ENCODE measurements around the gene WNT5B.

- TF ChIP-seq, protein P1, sequence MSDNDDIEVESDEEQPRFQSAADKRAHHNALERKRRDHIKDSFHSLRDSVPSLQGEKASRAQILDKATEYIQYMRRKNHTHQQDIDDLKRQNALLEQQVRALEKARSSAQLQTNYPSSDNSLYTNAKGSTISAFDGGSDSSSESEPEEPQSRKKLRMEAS (IDR thresholded peaks at IDR 0.05; ENCODE audit: low read depth), result no peak
- TF ChIP-seq, protein P2, sequence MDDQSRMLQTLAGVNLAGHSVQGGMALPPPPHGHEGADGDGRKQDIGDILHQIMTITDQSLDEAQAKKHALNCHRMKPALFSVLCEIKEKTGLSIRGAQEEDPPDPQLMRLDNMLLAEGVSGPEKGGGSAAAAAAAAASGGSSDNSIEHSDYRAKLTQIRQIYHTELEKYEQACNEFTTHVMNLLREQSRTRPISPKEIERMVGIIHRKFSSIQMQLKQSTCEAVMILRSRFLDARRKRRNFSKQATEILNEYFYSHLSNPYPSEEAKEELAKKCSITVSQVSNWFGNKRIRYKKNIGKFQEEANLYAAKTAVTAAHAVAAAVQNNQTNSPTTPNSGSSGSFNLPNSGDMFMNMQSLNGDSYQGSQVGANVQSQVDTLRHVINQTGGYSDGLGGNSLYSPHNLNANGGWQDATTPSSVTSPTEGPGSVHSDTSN (IDR thresholded peaks at IDR 0.05), result no peak
- TF ChIP-seq CTCF (IDR thresholded peaks at IDR 0.05) (no peak), RXRA (IDR thresholded peaks at IDR 0.05; ENCODE audit: borderline replicate concordance, low read depth) (no peak), FOXM1 (IDR thresholded peaks at IDR 0.05; ENCODE audit: low read depth) (no peak), USF2 (IDR thresholded peaks at IDR 0.05; ENCODE audit: borderline replicate concordance, low read depth, low read length) (no peak), FOSL2 (IDR thresholded peaks at IDR 0.05; ENCODE audit: borderline replicate concordance, low read depth) (no peak), NFIC (IDR thresholded peaks at IDR 0.05; ENCODE audit: borderline replicate concordance) (no peak), EZH2phosphoT487 (IDR thresholded peaks at IDR 0.05; ENCODE audit: borderline replicate concordance, low read depth) (no peak), SIN3A (IDR thresholded peaks at IDR 0.05; ENCODE audit: borderline replicate concordance, low read depth, low read length) (no peak)
- TF ChIP-seq, protein P3, sequence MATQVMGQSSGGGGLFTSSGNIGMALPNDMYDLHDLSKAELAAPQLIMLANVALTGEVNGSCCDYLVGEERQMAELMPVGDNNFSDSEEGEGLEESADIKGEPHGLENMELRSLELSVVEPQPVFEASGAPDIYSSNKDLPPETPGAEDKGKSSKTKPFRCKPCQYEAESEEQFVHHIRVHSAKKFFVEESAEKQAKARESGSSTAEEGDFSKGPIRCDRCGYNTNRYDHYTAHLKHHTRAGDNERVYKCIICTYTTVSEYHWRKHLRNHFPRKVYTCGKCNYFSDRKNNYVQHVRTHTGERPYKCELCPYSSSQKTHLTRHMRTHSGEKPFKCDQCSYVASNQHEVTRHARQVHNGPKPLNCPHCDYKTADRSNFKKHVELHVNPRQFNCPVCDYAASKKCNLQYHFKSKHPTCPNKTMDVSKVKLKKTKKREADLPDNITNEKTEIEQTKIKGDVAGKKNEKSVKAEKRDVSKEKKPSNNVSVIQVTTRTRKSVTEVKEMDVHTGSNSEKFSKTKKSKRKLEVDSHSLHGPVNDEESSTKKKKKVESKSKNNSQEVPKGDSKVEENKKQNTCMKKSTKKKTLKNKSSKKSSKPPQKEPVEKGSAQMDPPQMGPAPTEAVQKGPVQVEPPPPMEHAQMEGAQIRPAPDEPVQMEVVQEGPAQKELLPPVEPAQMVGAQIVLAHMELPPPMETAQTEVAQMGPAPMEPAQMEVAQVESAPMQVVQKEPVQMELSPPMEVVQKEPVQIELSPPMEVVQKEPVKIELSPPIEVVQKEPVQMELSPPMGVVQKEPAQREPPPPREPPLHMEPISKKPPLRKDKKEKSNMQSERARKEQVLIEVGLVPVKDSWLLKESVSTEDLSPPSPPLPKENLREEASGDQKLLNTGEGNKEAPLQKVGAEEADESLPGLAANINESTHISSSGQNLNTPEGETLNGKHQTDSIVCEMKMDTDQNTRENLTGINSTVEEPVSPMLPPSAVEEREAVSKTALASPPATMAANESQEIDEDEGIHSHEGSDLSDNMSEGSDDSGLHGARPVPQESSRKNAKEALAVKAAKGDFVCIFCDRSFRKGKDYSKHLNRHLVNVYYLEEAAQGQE (IDR thresholded peaks at IDR 0.05; ENCODE audit: low read depth, low read length), result no peak
Observed at GRCh38 chr12:1639538-1639937, 10.5 kb downstream of the WNT5B start.

All from SK-N-SH (cell line).